Keratinocyte (primary cell): ENCODE measurements around the gene STK32C. TPM values are rescaled to one million over a fixed set of nuclear protein-coding genes. Genes with fewer than 3 reads are reported as not detected.

ENCODE experiments used
- DNase-seq: peaks from one replicate; pipeline ENCODE4 v3.0.0-alpha.2; 2011; ENCODE audit warnings: low read depth, missing footprints, low spot score
- FAIRE-seq: peaks from 2 replicates; lab custom pipeline; 2011; peaks lifted over from hg19 to GRCh38; lab: Jason Lieb, UNC
- H2AFZ ChIP-seq: 2 replicates; pipeline ENCODE4 v1.6.0; 2012; ENCODE audit warnings: low read length, control low read depth, inconsistent platforms; ENCODE audit not compliant: control insufficient read depth
- H3K27ac ChIP-seq: 2 replicates; pipeline ENCODE4 v1.5.1; 2011; ENCODE audit warnings: low read length; ENCODE audit not compliant: control insufficient read depth, insufficient read depth
- H3K27me3 ChIP-seq: 3 replicates; pipeline ENCODE4 v1.6.0; 2011; ENCODE audit warnings: low read length; ENCODE audit not compliant: control insufficient read depth, insufficient read depth; ENCODE audit errors: extremely low read depth
- H3K36me3 ChIP-seq, 2 experiments: 2 replicates in 1 of 2; 3 replicates in 1 of 2; pipeline ENCODE4 v1.5.1; 2011; ENCODE audit warnings: low read length in 2 of 2, mild to moderate bottlenecking in 1 of 2; ENCODE audit not compliant: control insufficient read depth in 2 of 2, insufficient read depth in 2 of 2; ENCODE audit errors: extremely low read depth in 1 of 2
- H3K4me1 ChIP-seq: 3 replicates; pipeline ENCODE4 v1.5.1; 2011; ENCODE audit warnings: low read length; ENCODE audit not compliant: control insufficient read depth, insufficient read depth; ENCODE audit errors: extremely low read depth
- H3K4me2 ChIP-seq: 3 replicates; pipeline ENCODE4 v1.6.0; 2011; ENCODE audit warnings: low read depth, low read length; ENCODE audit not compliant: control insufficient read depth, insufficient read depth; ENCODE audit errors: extremely low read depth
- H3K4me3 ChIP-seq, 3 experiments: fragments of 200-600 bp in 1 of 3; sonication (generic) in 1 of 3; 2 replicates in 2 of 3; 3 replicates in 1 of 3; pipeline ENCODE4 v1.5.1; 2011 to 2016; ENCODE audit warnings: low read length in 3 of 3, mild to moderate bottlenecking in 3 of 3, control low read depth in 2 of 3, inconsistent platforms in 1 of 3, low read depth in 1 of 3, mixed read lengths in 1 of 3, mixed run types in 1 of 3, moderate library complexity in 1 of 3; ENCODE audit not compliant: control insufficient read depth in 2 of 3, insufficient read depth in 2 of 3; ENCODE audit errors: extremely low read depth in 1 of 3
- H3K79me2 ChIP-seq: 2 replicates; pipeline ENCODE4 v1.6.0; 2012; ENCODE audit warnings: low read length; ENCODE audit not compliant: control insufficient read depth, insufficient read depth
- H3K9ac ChIP-seq: 3 replicates; pipeline ENCODE4 v1.6.0; 2011; ENCODE audit warnings: low read length; ENCODE audit not compliant: control insufficient read depth, insufficient read depth; ENCODE audit errors: extremely low read depth
- H3K9me1 ChIP-seq: 3 replicates; pipeline ENCODE4 v1.6.0; 2011; ENCODE audit warnings: low read length; ENCODE audit not compliant: control insufficient read depth, insufficient read depth; ENCODE audit errors: extremely low read depth
- H3K9me3 ChIP-seq: 2 replicates; pipeline ENCODE4 v1.5.1; 2012; ENCODE audit warnings: low read depth, low read length; ENCODE audit not compliant: control insufficient read depth
- H4K20me1 ChIP-seq: 3 replicates; pipeline ENCODE4 v1.6.0; 2011; ENCODE audit warnings: low read length; ENCODE audit not compliant: control insufficient read depth, insufficient read depth; ENCODE audit errors: extremely low read depth
- EZH2 ChIP-seq: IDR thresholded peaks from one replicate; pipeline ENCODE4 v1.6.1; 2012; ENCODE audit warnings: inconsistent platforms, mild to moderate bottlenecking, low read length, moderate library complexity
- dilution Hi-C: fragments of 300-500 bp; cut with MboI; formaldehyde crosslinking; loops from one replicate; pipeline ENCODE4 v1.7.0; 2020; ENCODE audit warnings: low sequenced_read_pairs; ENCODE audit not compliant: extremely low pct_ligation_motif_present
- polyA plus RNA-seq, 5 experiments: library from polyadenylated mRNA; depleted of rRNA in 3 of 5; stranded (reverse) in 3 of 5; stranded (forward) in 1 of 5; unstranded in 1 of 5; fragments of >200 nt; gene quantifications; 1 replicate in 1 of 5; 2 replicates in 3 of 5; 3 replicates in 1 of 5; pipeline versions ENCODE4 v1.2.1 to v1.2.3, GENCODE V29; 2011 to 2012; ENCODE audit warnings: missing spikeins in 2 of 5, low read depth in 1 of 5, low replicate concordance in 1 of 5
- TF ChIP-seq, protein P1 (sequence below), 3 experiments: IDR thresholded peaks in 1 of 3; conservative IDR thresholded peaks in 1 of 3; optimal IDR thresholded peaks in 1 of 3; 2 replicates in 2 of 3; 3 replicates in 1 of 3; pipeline versions ENCODE3 to v1.5.1; 2011; ENCODE audit warnings: low read length in 3 of 3, mild to moderate bottlenecking in 3 of 3, moderate library complexity in 2 of 3, control low read depth in 1 of 3, inconsistent platforms in 1 of 3; ENCODE audit not compliant: insufficient read depth in 2 of 3; ENCODE audit errors: extremely low read depth in 1 of 3

Gene STK32C
- polyA plus RNA-seq, 1 donor (not counting 4 experiments of a cell fraction or from before 2014, with no cell fraction given), result 4.1 TPM

DNA sequence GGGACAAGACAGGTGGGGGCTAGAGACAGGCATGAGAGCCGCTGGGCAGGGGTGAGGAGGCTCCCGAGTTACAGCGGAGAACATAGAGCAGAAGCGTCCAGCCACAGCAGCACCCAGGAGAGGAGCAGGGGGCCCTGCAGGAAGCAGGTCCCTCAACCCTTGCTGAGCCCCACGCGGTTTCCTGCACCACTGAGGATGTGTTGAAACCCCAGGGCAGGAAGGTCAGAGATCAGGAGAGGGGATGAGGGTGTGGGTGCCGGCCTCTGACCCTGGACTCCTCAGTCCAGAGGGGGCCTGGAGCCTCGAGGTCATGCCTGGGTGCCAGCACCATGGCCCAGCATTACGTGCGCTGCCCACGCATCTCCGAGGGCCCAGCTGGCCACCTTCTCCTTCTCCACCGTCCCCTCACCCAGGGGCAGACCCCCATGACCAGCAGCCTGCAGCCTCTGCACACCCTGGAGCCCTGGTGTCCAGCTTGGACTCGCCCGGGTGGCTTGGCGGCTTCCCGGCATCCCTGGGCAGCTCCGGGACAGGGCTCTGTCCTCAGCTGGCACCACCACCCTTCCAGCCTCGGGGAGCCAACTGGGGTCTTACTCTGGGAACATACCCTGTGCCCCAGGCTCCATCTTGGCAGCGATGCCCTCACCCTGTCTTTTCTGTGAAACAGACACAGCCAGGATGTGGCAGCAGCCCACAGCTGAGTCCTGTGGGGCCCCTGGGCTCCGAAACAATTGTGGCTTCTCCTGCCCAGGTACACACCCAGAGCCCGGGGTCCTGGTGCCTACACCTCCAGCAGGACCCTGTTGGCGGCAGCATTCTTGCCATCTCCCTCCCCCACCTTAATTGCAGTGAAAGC, 52.0 kb downstream of the STK32C start:
- Histone ChIP-seq H4K20me1 (no peaks in the 10 kb centered on the region), H3K9me3 (no peaks in the 10 kb centered on the region), H3K27ac (no peak overlapping the region), H2AFZ (no peak overlapping the region), H3K9ac (no peak overlapping the region), H3K36me3 (no peaks in the 10 kb centered on the region), H3K4me1 (no peaks in the 10 kb centered on the region), H3K9me1 (no peaks in the 10 kb centered on the region), H3K27me3 (no peaks in the 10 kb centered on the region), H3K4me3 (no peak overlapping the region), H3K79me2 (no peaks in the 10 kb centered on the region), H3K4me2 (no peak overlapping the region)
- TF ChIP-seq EZH2, result no peak
- TF ChIP-seq, protein P1, sequence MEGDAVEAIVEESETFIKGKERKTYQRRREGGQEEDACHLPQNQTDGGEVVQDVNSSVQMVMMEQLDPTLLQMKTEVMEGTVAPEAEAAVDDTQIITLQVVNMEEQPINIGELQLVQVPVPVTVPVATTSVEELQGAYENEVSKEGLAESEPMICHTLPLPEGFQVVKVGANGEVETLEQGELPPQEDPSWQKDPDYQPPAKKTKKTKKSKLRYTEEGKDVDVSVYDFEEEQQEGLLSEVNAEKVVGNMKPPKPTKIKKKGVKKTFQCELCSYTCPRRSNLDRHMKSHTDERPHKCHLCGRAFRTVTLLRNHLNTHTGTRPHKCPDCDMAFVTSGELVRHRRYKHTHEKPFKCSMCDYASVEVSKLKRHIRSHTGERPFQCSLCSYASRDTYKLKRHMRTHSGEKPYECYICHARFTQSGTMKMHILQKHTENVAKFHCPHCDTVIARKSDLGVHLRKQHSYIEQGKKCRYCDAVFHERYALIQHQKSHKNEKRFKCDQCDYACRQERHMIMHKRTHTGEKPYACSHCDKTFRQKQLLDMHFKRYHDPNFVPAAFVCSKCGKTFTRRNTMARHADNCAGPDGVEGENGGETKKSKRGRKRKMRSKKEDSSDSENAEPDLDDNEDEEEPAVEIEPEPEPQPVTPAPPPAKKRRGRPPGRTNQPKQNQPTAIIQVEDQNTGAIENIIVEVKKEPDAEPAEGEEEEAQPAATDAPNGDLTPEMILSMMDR (optimal IDR thresholded peaks at IDR 0.05 in 1 of 3, IDR thresholded peaks at IDR 0.05 in 1 of 3, conservative IDR thresholded peaks at IDR 0.05 in 1 of 3; ENCODE audit: extremely low read depth in 1 of 3, insufficient read depth in 2 of 3, low read length in 3 of 3), result no peak
- FAIRE-seq (no peak), DNase-seq (no peak)
- dilution Hi-C loops, result no loop called here

DNA sequence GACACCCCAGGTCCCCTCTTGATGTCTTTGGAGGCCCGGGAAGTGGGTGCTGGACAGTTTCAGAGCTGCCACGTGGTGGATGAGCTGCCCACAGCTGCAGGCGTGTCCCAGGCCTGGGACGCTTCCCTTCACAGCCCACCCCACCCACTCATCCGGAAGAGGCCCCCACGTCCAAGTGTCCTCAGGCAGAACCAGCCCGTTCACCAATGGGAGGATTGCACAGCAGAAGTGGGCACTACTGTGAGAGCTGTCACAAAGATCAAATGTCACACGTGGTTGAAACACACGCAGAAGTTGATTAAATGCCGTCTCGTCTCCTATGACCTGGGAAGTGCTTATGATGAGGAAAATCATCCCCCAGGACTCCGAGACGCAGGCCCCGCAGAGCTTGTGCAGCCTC, 52.9 kb downstream of the STK32C start:
- H3K9ac ChIP-seq, result no peak overlapping the region
- H3K9me3 ChIP-seq, result no peaks in the 10 kb centered on the region

More for the DNA sequence above, 52.9 kb downstream of the STK32C start:
- Histone ChIP-seq H3K27me3 (no peaks in the 10 kb centered on the region), H2AFZ (no peak overlapping the region), H3K79me2 (no peaks in the 10 kb centered on the region), H3K4me2 (no peak overlapping the region), H3K27ac (no peak overlapping the region), H3K4me3 (no peak overlapping the region), H3K4me1 (no peaks in the 10 kb centered on the region), H3K9me1 (no peaks in the 10 kb centered on the region), H3K36me3 (no peaks in the 10 kb centered on the region), H4K20me1 (no peaks in the 10 kb centered on the region)
- FAIRE-seq (no peak), DNase-seq (no peak)
- no peak for TF ChIP-seq EZH2
- TF ChIP-seq, protein P1 (optimal IDR thresholded peaks at IDR 0.05 in 1 of 3, IDR thresholded peaks at IDR 0.05 in 1 of 3, conservative IDR thresholded peaks at IDR 0.05 in 1 of 3; ENCODE audit: extremely low read depth in 1 of 3, insufficient read depth in 2 of 3, low read length in 3 of 3), result no peak
- dilution Hi-C loops, result no loop called here
